Mesothelial cell of epicardium (in vitro differentiated cells): ENCODE measurements around the gene ZNF230. TPM values are rescaled to one million over a fixed set of nuclear protein-coding genes. Genes with fewer than 3 reads are reported as not detected.

ENCODE experiments used
- DNase-seq, 2 experiments: peaks; one replicate each; pipeline ENCODE4 v3.0.0; 2021; ENCODE audit warnings: low spot score in 2 of 2; ENCODE audit not compliant: unreplicated experiment in 2 of 2
- H3K27ac Mint-ChIP-seq: 2 replicates; pipeline ENCODE4 v1.8.0; 2021; ENCODE audit warnings: mixed read lengths
- H3K27me3 Mint-ChIP-seq: 2 replicates; pipeline ENCODE4 v1.8.0; 2021; ENCODE audit warnings: low read depth, mixed read lengths
- H3K36me3 Mint-ChIP-seq: 2 replicates; pipeline ENCODE4 v1.8.0; 2021; ENCODE audit warnings: mixed read lengths
- H3K4me1 Mint-ChIP-seq: 2 replicates; pipeline ENCODE4 v1.8.0; 2021; ENCODE audit warnings: mixed read lengths
- H3K4me3 Mint-ChIP-seq: 2 replicates; pipeline ENCODE4 v1.8.0; 2021; ENCODE audit warnings: mild to moderate bottlenecking, moderate library complexity, mixed read lengths
- H3K9me3 Mint-ChIP-seq: 2 replicates; pipeline ENCODE4 v1.8.0; 2021; ENCODE audit warnings: mixed read lengths
- total RNA-seq: library from RNA; stranded (reverse); gene quantifications from 3 replicates; pipeline ENCODE4 v1.2.1, GENCODE V29; 2021
- TF ChIP-seq, protein P1 (sequence below): fragments of 200-600 bp; sonication (generic); IDR thresholded peaks from one replicate; pipeline ENCODE4 v1.5.0; 2021; ENCODE audit warnings: antibody characterized with exemption; ENCODE audit not compliant: unreplicated experiment

ZNF230 gene
- total RNA-seq, 1 donor from 2014 or later: 4.0 TPM

DNA sequence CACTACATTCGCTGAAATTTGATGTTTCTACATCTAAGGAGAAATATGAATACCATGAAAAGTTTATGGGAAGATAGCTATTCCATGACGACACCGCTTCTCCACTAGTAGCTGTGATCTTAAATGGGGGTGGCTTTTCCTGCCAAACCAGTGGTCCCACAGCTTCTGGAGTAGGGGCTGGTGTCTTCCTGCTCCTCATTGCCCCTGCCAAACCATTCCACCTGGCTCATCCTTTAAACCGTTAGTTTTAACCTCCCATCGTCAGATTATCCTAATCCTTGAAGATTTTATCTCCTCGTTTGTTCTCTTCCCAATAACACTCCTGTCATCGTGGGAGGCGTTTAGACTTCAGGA, 568 bp upstream of the ZNF230 start:
- Mint-ChIP-seq H3K27me3 (no peaks in the 10 kb centered on the region), H3K27ac (peak overlapping the region; percentile 96), H3K36me3 (peaks cover 30% of the 10 kb centered on the region), H3K4me1 (peaks cover 15% of the 10 kb centered on the region), H3K9me3 (peaks cover 33% of the 10 kb centered on the region), H3K4me3 (peak overlapping the region; percentile 99)
- TF ChIP-seq, protein P1, sequence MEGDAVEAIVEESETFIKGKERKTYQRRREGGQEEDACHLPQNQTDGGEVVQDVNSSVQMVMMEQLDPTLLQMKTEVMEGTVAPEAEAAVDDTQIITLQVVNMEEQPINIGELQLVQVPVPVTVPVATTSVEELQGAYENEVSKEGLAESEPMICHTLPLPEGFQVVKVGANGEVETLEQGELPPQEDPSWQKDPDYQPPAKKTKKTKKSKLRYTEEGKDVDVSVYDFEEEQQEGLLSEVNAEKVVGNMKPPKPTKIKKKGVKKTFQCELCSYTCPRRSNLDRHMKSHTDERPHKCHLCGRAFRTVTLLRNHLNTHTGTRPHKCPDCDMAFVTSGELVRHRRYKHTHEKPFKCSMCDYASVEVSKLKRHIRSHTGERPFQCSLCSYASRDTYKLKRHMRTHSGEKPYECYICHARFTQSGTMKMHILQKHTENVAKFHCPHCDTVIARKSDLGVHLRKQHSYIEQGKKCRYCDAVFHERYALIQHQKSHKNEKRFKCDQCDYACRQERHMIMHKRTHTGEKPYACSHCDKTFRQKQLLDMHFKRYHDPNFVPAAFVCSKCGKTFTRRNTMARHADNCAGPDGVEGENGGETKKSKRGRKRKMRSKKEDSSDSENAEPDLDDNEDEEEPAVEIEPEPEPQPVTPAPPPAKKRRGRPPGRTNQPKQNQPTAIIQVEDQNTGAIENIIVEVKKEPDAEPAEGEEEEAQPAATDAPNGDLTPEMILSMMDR: no peak
- DNase-seq: no peak

DNA sequence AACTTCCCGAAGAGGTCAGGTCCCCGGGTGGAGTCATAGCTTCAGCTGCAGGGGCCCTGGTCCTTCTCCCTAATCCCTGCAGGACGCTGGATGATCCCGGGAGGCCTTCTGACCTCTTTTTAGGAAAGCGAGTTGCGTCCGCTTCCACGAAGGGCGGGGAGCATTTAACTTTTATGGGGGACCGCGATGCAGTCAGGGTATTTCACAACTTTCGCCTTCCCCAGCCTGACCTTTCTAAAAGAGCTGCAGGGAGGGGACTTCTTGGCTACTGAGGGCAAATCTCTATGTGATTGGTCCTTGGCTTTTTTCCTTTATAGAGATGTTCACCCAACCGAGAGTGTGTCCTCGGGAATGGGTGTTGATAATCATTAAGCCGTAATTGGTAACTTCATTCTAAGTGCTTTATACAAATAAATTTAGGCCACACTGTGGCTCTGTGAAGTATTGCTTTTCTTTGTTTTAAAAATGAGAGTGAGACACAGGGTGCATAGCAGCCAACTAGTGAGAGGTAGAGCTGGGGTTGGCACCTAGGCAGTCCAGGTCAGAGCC, 778 bp downstream of the ZNF230 start:
- TF ChIP-seq, protein P1: no peak
- Mint-ChIP-seq H3K4me3 (peak overlapping the region; percentile 99), H3K27ac (peak overlapping the region; percentile 96), H3K9me3 (peaks cover 34% of the 10 kb centered on the region), H3K36me3 (peaks cover 31% of the 10 kb centered on the region), H3K4me1 (peaks cover 15% of the 10 kb centered on the region), H3K27me3 (no peaks in the 10 kb centered on the region)
- DNase-seq: no peak

DNA sequence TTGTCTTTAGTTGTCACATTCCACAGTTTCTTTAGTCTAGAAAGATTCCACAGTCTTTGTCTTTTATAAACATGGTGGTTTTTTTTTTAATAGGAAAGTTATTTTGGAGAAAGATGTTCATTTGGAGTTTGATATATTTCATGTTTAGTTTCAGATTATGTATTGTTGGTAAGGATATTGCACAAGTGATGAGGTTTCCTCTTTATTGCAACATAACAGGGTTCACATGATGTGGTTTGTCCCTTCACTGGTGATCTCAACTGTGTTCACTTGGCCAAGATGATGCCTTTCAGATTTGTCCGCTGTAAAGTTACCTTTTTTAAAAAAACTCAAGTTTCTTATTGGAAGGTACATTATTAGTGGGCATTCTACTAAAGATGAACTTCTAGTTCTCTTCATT, 3.2 kb downstream of the ZNF230 start:
- Mint-ChIP-seq H3K27me3 (no peaks in the 10 kb centered on the region), H3K27ac (no peak overlapping the region), H3K36me3 (peaks cover 52% of the 10 kb centered on the region), H3K4me3 (no peak overlapping the region), H3K9me3 (peaks cover 49% of the 10 kb centered on the region), H3K4me1 (peaks cover 15% of the 10 kb centered on the region)
- TF ChIP-seq, protein P1: no peak
- no peak for DNase-seq

DNA sequence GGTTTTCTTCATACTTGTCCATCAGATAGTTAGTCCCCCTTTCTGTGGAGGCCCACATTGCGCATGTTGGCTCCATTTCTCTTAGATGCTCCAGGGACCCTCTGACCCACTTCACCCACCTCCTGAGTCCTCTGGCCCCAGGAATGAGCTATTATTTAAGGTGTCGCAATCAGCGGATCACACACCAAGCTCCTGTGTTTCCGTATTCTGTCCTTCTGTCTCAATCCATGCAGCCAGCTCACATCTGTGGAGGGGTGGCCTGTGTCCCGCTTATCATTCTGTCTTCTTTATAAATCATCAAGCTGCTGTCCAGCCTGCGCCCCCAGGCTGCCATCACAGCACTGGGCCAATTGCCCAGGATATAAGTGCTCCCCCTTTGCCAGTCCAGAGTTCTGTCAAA, 4.7 kb downstream of the ZNF230 start:
- DNase-seq: no peak
- Mint-ChIP-seq H3K9me3 (peaks cover 62% of the 10 kb centered on the region), H3K36me3 (peaks cover 65% of the 10 kb centered on the region), H3K27ac (no peak overlapping the region), H3K4me3 (no peak overlapping the region), H3K27me3 (no peaks in the 10 kb centered on the region), H3K4me1 (peaks cover 8% of the 10 kb centered on the region)
- TF ChIP-seq, protein P1: no peak

DNA sequence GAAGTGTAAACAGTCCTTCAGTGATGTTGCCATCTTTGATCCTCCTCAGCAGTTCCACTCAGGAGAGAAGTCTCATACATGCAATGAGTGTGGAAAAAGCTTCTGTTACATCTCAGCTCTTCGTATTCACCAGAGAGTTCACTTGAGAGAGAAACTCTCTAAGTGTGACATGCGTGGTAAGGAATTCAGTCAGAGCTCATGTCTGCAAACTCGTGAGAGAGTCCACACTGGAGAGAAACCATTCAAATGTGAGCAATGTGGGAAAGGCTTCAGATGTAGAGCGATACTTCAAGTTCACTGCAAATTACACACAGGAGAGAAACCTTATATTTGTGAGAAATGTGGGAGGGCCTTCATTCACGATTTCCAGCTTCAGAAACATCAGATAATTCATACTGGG, 7.7 kb downstream of the ZNF230 start:
- Mint-ChIP-seq H3K27me3 (no peaks in the 10 kb centered on the region), H3K9me3 (peaks cover 86% of the 10 kb centered on the region), H3K36me3 (peaks cover 82% of the 10 kb centered on the region), H3K27ac (no peak overlapping the region), H3K4me1 (no peaks in the 10 kb centered on the region), H3K4me3 (no peak overlapping the region)
- TF ChIP-seq, protein P1: no peak
- DNase-seq: no peak

DNA sequence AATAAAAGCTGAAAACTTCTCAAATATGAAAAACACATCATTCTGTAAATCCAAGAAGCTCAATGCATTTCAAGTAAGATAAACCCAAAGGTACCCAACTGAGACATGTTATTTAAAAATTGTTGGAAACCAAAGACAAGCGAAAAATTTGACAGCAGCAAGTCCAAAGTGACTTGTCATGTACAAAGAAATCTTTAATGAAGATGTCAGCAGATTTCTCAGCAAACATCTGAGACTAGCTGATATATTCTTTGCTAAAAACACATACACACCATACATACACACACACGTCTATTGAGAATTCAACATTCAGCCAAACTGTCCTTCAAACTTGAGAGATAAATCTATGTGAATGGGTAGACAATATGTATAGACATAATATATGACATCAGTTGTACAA, 16.7 kb downstream of the ZNF230 start:
- Mint-ChIP-seq H3K27ac (no peak overlapping the region), H3K9me3 (peaks cover 49% of the 10 kb centered on the region), H3K4me3 (no peak overlapping the region), H3K36me3 (peaks cover under 1% of the 10 kb centered on the region), H3K27me3 (peaks cover 20% of the 10 kb centered on the region), H3K4me1 (no peaks in the 10 kb centered on the region)
- TF ChIP-seq, protein P1: no peak
- DNase-seq: no peak
